PC-9 (cell line): ENCODE data around the gene LPAR2.

Experiments
- EZH2 ChIP-seq: fragments of 200-600 bp; sonication (generic); IDR thresholded peaks from 2 replicates; pipeline ENCODE4 v1.8.0; 2017; ENCODE audit warnings: antibody characterized with exemption, low read depth
- TF ChIP-seq, protein P1 (sequence below): fragments of 200-600 bp; sonication (generic); conservative IDR thresholded peaks from 2 replicates; pipeline ENCODE4 v1.6.1; 2017; ENCODE audit warnings: mixed run types, antibody characterized with exemption, mild to moderate bottlenecking, moderate library complexity

GRCh38 chr19:19619181-19619848, 8.7 kb downstream of the LPAR2 start:
- TF ChIP-seq EZH2: no peak
- TF ChIP-seq, protein P1, sequence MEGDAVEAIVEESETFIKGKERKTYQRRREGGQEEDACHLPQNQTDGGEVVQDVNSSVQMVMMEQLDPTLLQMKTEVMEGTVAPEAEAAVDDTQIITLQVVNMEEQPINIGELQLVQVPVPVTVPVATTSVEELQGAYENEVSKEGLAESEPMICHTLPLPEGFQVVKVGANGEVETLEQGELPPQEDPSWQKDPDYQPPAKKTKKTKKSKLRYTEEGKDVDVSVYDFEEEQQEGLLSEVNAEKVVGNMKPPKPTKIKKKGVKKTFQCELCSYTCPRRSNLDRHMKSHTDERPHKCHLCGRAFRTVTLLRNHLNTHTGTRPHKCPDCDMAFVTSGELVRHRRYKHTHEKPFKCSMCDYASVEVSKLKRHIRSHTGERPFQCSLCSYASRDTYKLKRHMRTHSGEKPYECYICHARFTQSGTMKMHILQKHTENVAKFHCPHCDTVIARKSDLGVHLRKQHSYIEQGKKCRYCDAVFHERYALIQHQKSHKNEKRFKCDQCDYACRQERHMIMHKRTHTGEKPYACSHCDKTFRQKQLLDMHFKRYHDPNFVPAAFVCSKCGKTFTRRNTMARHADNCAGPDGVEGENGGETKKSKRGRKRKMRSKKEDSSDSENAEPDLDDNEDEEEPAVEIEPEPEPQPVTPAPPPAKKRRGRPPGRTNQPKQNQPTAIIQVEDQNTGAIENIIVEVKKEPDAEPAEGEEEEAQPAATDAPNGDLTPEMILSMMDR: no peak
